HUES6 (cell line): ENCODE results near the gene PDE4B.

ENCODE experiments used
- H3K27ac ChIP-seq: 2 replicates; pipeline ENCODE4 v1.7.0; 2013; ENCODE audit warnings: low read depth, mild to moderate bottlenecking, low read length, inconsistent platforms
- H3K27me3 ChIP-seq: 2 replicates; pipeline ENCODE4 v1.6.1; 2013; ENCODE audit warnings: low read length; ENCODE audit not compliant: control insufficient read depth, insufficient read depth
- H3K36me3 ChIP-seq: 2 replicates; pipeline ENCODE4 v1.6.1; 2013; ENCODE audit warnings: low read length; ENCODE audit not compliant: control insufficient read depth, insufficient read depth
- H3K4me1 ChIP-seq: 2 replicates; pipeline ENCODE4 v1.6.1; 2013; ENCODE audit warnings: low read length; ENCODE audit not compliant: control insufficient read depth, insufficient read depth
- H3K4me3 ChIP-seq: 2 replicates; pipeline ENCODE4 v1.5.1; 2013; ENCODE audit warnings: low read depth, low read length
- H3K9ac ChIP-seq: one replicate; pipeline ENCODE4 v1.6.1; 2013; ENCODE audit warnings: mild to moderate bottlenecking, low read length
- H3K9me3 ChIP-seq: 2 replicates; pipeline ENCODE4 v1.6.1; 2013; ENCODE audit warnings: low read depth, low read length; ENCODE audit not compliant: control insufficient read depth, insufficient read depth

PDE4B gene

GRCh38 chr1:66022904-66023620 lies 230.4 kb downstream of the PDE4B start:
- H3K9ac ChIP-seq, result no peak overlapping the region
- H3K9me3 ChIP-seq, result no peaks in the 10 kb centered on the region
- H3K4me1 ChIP-seq, result no peaks in the 10 kb centered on the region

GRCh38 chr1:66025188-66025587 lies 232.5 kb downstream of the PDE4B start:
- no peaks in the 10 kb centered on the region for H3K27me3 ChIP-seq
- no peaks in the 10 kb centered on the region for H3K4me1 ChIP-seq
- no peak overlapping the region for H3K4me3 ChIP-seq
- H3K9ac ChIP-seq, result no peak overlapping the region
- H3K27ac ChIP-seq, result no peak overlapping the region
- no peaks in the 10 kb centered on the region for H3K9me3 ChIP-seq
- H3K36me3 ChIP-seq, result no peaks in the 10 kb centered on the region

More at GRCh38 chr1:66022904-66023620, 230.4 kb downstream of the PDE4B start:
- no peak overlapping the region for H3K4me3 ChIP-seq
- no peaks in the 10 kb centered on the region for H3K27me3 ChIP-seq
- no peak overlapping the region for H3K27ac ChIP-seq
- no peaks in the 10 kb centered on the region for H3K36me3 ChIP-seq

- Histone ChIP-seq H3K4me1 (no peaks in the 10 kb centered on the region), H3K27me3 (no peaks in the 10 kb centered on the region), H3K27ac (no peak overlapping the region), H3K36me3 (no peaks in the 10 kb centered on the region), H3K9me3 (no peaks in the 10 kb centered on the region), H3K9ac (no peak overlapping the region), H3K4me3 (no peak overlapping the region)
Measured at GRCh38 chr1:66028035-66028434, 235.3 kb downstream of the PDE4B start.

GRCh38 chr1:66033781-66034180 lies 241.1 kb downstream of the PDE4B start:
- Histone ChIP-seq H3K9ac (no peak overlapping the region), H3K9me3 (no peaks in the 10 kb centered on the region), H3K27me3 (no peaks in the 10 kb centered on the region), H3K4me3 (no peak overlapping the region), H3K4me1 (no peaks in the 10 kb centered on the region), H3K27ac (no peak overlapping the region), H3K36me3 (no peaks in the 10 kb centered on the region)

GRCh38 chr1:66035616-66036245 lies 243.0 kb downstream of the PDE4B start:
- Histone ChIP-seq H3K36me3 (no peaks in the 10 kb centered on the region), H3K9me3 (no peaks in the 10 kb centered on the region)

GRCh38 chr1:66041654-66042053 lies 249.0 kb downstream of the PDE4B start:
- Histone ChIP-seq H3K4me1 (no peaks in the 10 kb centered on the region), H3K27ac (no peak overlapping the region), H3K9me3 (no peaks in the 10 kb centered on the region), H3K27me3 (no peaks in the 10 kb centered on the region), H3K36me3 (no peaks in the 10 kb centered on the region), H3K9ac (no peak overlapping the region), H3K4me3 (no peak overlapping the region)

More at GRCh38 chr1:66035616-66036245, 243.0 kb downstream of the PDE4B start:
- no peaks in the 10 kb centered on the region for H3K4me1 ChIP-seq
- no peak overlapping the region for H3K27ac ChIP-seq
- H3K4me3 ChIP-seq, result no peak overlapping the region
- H3K27me3 ChIP-seq, result no peaks in the 10 kb centered on the region
- H3K9ac ChIP-seq, result no peak overlapping the region

GRCh38 chr1:66043186-66043585 lies 250.5 kb downstream of the PDE4B start:
- no peaks in the 10 kb centered on the region for H3K4me1 ChIP-seq
- H3K4me3 ChIP-seq, result no peak overlapping the region
- H3K36me3 ChIP-seq, result no peaks in the 10 kb centered on the region
- H3K27me3 ChIP-seq, result no peaks in the 10 kb centered on the region
- H3K9me3 ChIP-seq, result no peaks in the 10 kb centered on the region
- H3K9ac ChIP-seq, result no peak overlapping the region
- no peak overlapping the region for H3K27ac ChIP-seq

- no peaks in the 10 kb centered on the region for H3K4me1 ChIP-seq
- no peak overlapping the region for H3K9ac ChIP-seq
- H3K27me3 ChIP-seq, result no peaks in the 10 kb centered on the region
- no peak overlapping the region for H3K27ac ChIP-seq
- no peaks in the 10 kb centered on the region for H3K9me3 ChIP-seq
- H3K4me3 ChIP-seq, result no peak overlapping the region
- no peaks in the 10 kb centered on the region for H3K36me3 ChIP-seq
Measured at GRCh38 chr1:66044912-66045311, 252.2 kb downstream of the PDE4B start.

- Histone ChIP-seq H3K4me1 (no peaks in the 10 kb centered on the region), H3K27ac (no peak overlapping the region), H3K27me3 (no peaks in the 10 kb centered on the region), H3K36me3 (no peaks in the 10 kb centered on the region), H3K9me3 (no peaks in the 10 kb centered on the region), H3K4me3 (no peak overlapping the region), H3K9ac (no peak overlapping the region)
Measured at GRCh38 chr1:66046415-66046814, 253.7 kb downstream of the PDE4B start.

GRCh38 chr1:66048011-66048410 lies 255.3 kb downstream of the PDE4B start:
- no peak overlapping the region for H3K27ac ChIP-seq
- no peaks in the 10 kb centered on the region for H3K36me3 ChIP-seq
- no peaks in the 10 kb centered on the region for H3K4me1 ChIP-seq
- H3K9ac ChIP-seq, result no peak overlapping the region
- H3K9me3 ChIP-seq, result no peaks in the 10 kb centered on the region
- no peaks in the 10 kb centered on the region for H3K27me3 ChIP-seq
- H3K4me3 ChIP-seq, result no peak overlapping the region

- no peak overlapping the region for H3K9ac ChIP-seq
- no peak overlapping the region for H3K27ac ChIP-seq
- H3K4me3 ChIP-seq, result no peak overlapping the region
- no peaks in the 10 kb centered on the region for H3K4me1 ChIP-seq
- no peaks in the 10 kb centered on the region for H3K36me3 ChIP-seq
- H3K27me3 ChIP-seq, result no peaks in the 10 kb centered on the region
- H3K9me3 ChIP-seq, result no peaks in the 10 kb centered on the region
Measured at GRCh38 chr1:66050123-66050522, 257.4 kb downstream of the PDE4B start.
